GM12873 (cell line): ENCODE data around the gene ZNF440.

Experiments used
- CTCF ChIP-seq: IDR thresholded peaks from 2 replicates; pipeline ENCODE4 v1.5.1; 2012; ENCODE audit warnings: low read depth, mild to moderate bottlenecking, moderate library complexity, low read length, control low read depth; ENCODE audit not compliant: insufficient read depth; ENCODE audit errors: missing control alignments

Gene ZNF440

GRCh38 chr19:11882606-11883005, 68.5 kb downstream of the ZNF440 start:
- TF ChIP-seq CTCF: no peak
